ENCODE measurements around the gene SLC7A1.

Gene SLC7A1

GRCh38 chr13:29496241-29496712 lies 99.2 kb downstream of the SLC7A1 start:
- ATAC-seq (replicated peaks; ENCODE audit: extremely low read depth, poor library complexity, severe bottlenecking), result no peak
- Mint-ChIP-seq H3K27ac (ENCODE audit: low read depth) (no peak overlapping the region), H3K36me3 (ENCODE audit: insufficient read depth) (no peaks in the 10 kb centered on the region), H3K9me3 (no peaks in the 10 kb centered on the region), H3K4me1 (peaks cover 10% of the 10 kb centered on the region), H3K27me3 (peaks cover 25% of the 10 kb centered on the region), H3K4me3 (no peak overlapping the region)
- DNase-seq (ENCODE audit: low spot score in 2 of 2), result no peak

GRCh38 chr13:29494520-29494919 lies 101.0 kb downstream of the SLC7A1 start:
- Mint-ChIP-seq H3K27me3 (peaks cover 25% of the 10 kb centered on the region), H3K36me3 (ENCODE audit: insufficient read depth) (no peaks in the 10 kb centered on the region), H3K9me3 (no peaks in the 10 kb centered on the region), H3K27ac (ENCODE audit: low read depth) (no peak overlapping the region), H3K4me3 (no peak overlapping the region), H3K4me1 (peaks cover 10% of the 10 kb centered on the region)
- no peak for DNase-seq (ENCODE audit: low spot score in 2 of 2)
- ATAC-seq (replicated peaks; ENCODE audit: extremely low read depth, poor library complexity, severe bottlenecking), result no peak

- no peaks in the 10 kb centered on the region for H3K9me3 Mint-ChIP-seq
- H3K4me3 Mint-ChIP-seq, result no peak overlapping the region
- no peak overlapping the region for H3K27ac Mint-ChIP-seq (ENCODE audit: low read depth)
- no peaks in the 10 kb centered on the region for H3K36me3 Mint-ChIP-seq (ENCODE audit: insufficient read depth)
- H3K27me3 Mint-ChIP-seq, result peaks cover 25% of the 10 kb centered on the region
- peaks cover 10% of the 10 kb centered on the region for H3K4me1 Mint-ChIP-seq
- ATAC-seq (replicated peaks; ENCODE audit: extremely low read depth, poor library complexity, severe bottlenecking) (no peak), DNase-seq (ENCODE audit: low spot score in 2 of 2) (no peak)
These were observed 101.7 kb downstream of the SLC7A1 start for GRCh38 chr13:29493796-29494195.

- no peak for DNase-seq (ENCODE audit: low spot score in 2 of 2)
- H3K36me3 Mint-ChIP-seq (ENCODE audit: insufficient read depth), result no peaks in the 10 kb centered on the region
- peaks cover 7% of the 10 kb centered on the region for H3K27me3 Mint-ChIP-seq
- no peaks in the 10 kb centered on the region for H3K9me3 Mint-ChIP-seq
- no peak for ATAC-seq (replicated peaks; ENCODE audit: extremely low read depth, poor library complexity, severe bottlenecking)
- H3K27ac Mint-ChIP-seq (ENCODE audit: low read depth), result no peak overlapping the region
- H3K4me3 Mint-ChIP-seq, result no peak overlapping the region
- peaks cover 4% of the 10 kb centered on the region for H3K4me1 Mint-ChIP-seq
These were observed 104.2 kb downstream of the SLC7A1 start for GRCh38 chr13:29491248-29491647.

GRCh38 chr13:29490561-29490885 lies 105.0 kb downstream of the SLC7A1 start:
- no peaks in the 10 kb centered on the region for H3K36me3 Mint-ChIP-seq (ENCODE audit: insufficient read depth)
- H3K9me3 Mint-ChIP-seq, result no peaks in the 10 kb centered on the region
- ATAC-seq (replicated peaks; ENCODE audit: extremely low read depth, poor library complexity, severe bottlenecking) (no peak), DNase-seq (ENCODE audit: low spot score in 2 of 2) (no peak)
- H3K27me3 Mint-ChIP-seq, result no peaks in the 10 kb centered on the region
- no peaks in the 10 kb centered on the region for H3K4me1 Mint-ChIP-seq
- H3K27ac Mint-ChIP-seq (ENCODE audit: low read depth), result no peak overlapping the region
- no peak overlapping the region for H3K4me3 Mint-ChIP-seq

- H3K9me3 Mint-ChIP-seq, result no peaks in the 10 kb centered on the region
These were observed 105.6 kb downstream of the SLC7A1 start for GRCh38 chr13:29489650-29490560.

GRCh38 chr13:29487466-29488454 lies 107.7 kb downstream of the SLC7A1 start:
- Mint-ChIP-seq H3K27me3 (peaks cover 21% of the 10 kb centered on the region), H3K4me1 (no peaks in the 10 kb centered on the region), H3K9me3 (no peaks in the 10 kb centered on the region), H3K27ac (ENCODE audit: low read depth) (no peak overlapping the region), H3K36me3 (ENCODE audit: insufficient read depth) (no peaks in the 10 kb centered on the region), H3K4me3 (no peak overlapping the region)
- ATAC-seq (replicated peaks; ENCODE audit: extremely low read depth, poor library complexity, severe bottlenecking), result no peak
- DNase-seq (ENCODE audit: low spot score in 2 of 2), result no peak

More at GRCh38 chr13:29489650-29490560, 105.6 kb downstream of the SLC7A1 start:
- no peak for ATAC-seq (replicated peaks; ENCODE audit: extremely low read depth, poor library complexity, severe bottlenecking)
- no peak overlapping the region for H3K27ac Mint-ChIP-seq (ENCODE audit: low read depth)
- no peak for DNase-seq (ENCODE audit: low spot score in 2 of 2)
- H3K4me1 Mint-ChIP-seq, result no peaks in the 10 kb centered on the region
- H3K36me3 Mint-ChIP-seq (ENCODE audit: insufficient read depth), result no peaks in the 10 kb centered on the region
- peaks cover 6% of the 10 kb centered on the region for H3K27me3 Mint-ChIP-seq
- H3K4me3 Mint-ChIP-seq, result no peak overlapping the region

- no peaks in the 10 kb centered on the region for H3K9me3 Mint-ChIP-seq
- H3K27me3 Mint-ChIP-seq, result peaks cover 28% of the 10 kb centered on the region
- no peaks in the 10 kb centered on the region for H3K36me3 Mint-ChIP-seq (ENCODE audit: insufficient read depth)
- no peak overlapping the region for H3K27ac Mint-ChIP-seq (ENCODE audit: low read depth)
- DNase-seq (ENCODE audit: low spot score in 2 of 2), result no peak
- H3K4me3 Mint-ChIP-seq, result no peak overlapping the region
- ATAC-seq (replicated peaks; ENCODE audit: extremely low read depth, poor library complexity, severe bottlenecking), result no peak
- no peaks in the 10 kb centered on the region for H3K4me1 Mint-ChIP-seq
These were observed 108.9 kb downstream of the SLC7A1 start for GRCh38 chr13:29486551-29486950.

GRCh38 chr13:29484796-29485195 lies 110.7 kb downstream of the SLC7A1 start:
- Mint-ChIP-seq H3K4me3 (no peak overlapping the region), H3K4me1 (no peaks in the 10 kb centered on the region), H3K9me3 (no peaks in the 10 kb centered on the region), H3K36me3 (ENCODE audit: insufficient read depth) (no peaks in the 10 kb centered on the region), H3K27ac (ENCODE audit: low read depth) (no peak overlapping the region), H3K27me3 (peaks cover 44% of the 10 kb centered on the region)
- no peak for DNase-seq (ENCODE audit: low spot score in 2 of 2)
- no peak for ATAC-seq (replicated peaks; ENCODE audit: extremely low read depth, poor library complexity, severe bottlenecking)

GRCh38 chr13:29484236-29484635 lies 111.3 kb downstream of the SLC7A1 start:
- peaks cover 50% of the 10 kb centered on the region for H3K27me3 Mint-ChIP-seq
- DNase-seq (ENCODE audit: low spot score in 2 of 2), result no peak
- no peaks in the 10 kb centered on the region for H3K4me1 Mint-ChIP-seq
- ATAC-seq (replicated peaks; ENCODE audit: extremely low read depth, poor library complexity, severe bottlenecking), result no peak
- no peak overlapping the region for H3K4me3 Mint-ChIP-seq
- H3K27ac Mint-ChIP-seq (ENCODE audit: low read depth), result no peak overlapping the region
- no peaks in the 10 kb centered on the region for H3K9me3 Mint-ChIP-seq
- no peaks in the 10 kb centered on the region for H3K36me3 Mint-ChIP-seq (ENCODE audit: insufficient read depth)

GRCh38 chr13:29483623-29484022 lies 111.9 kb downstream of the SLC7A1 start:
- peaks cover 56% of the 10 kb centered on the region for H3K27me3 Mint-ChIP-seq
- H3K4me3 Mint-ChIP-seq, result no peak overlapping the region
- no peaks in the 10 kb centered on the region for H3K9me3 Mint-ChIP-seq
- H3K4me1 Mint-ChIP-seq, result no peaks in the 10 kb centered on the region
- ATAC-seq (replicated peaks; ENCODE audit: extremely low read depth, poor library complexity, severe bottlenecking) (no peak), DNase-seq (ENCODE audit: low spot score in 2 of 2) (no peak)
- no peak overlapping the region for H3K27ac Mint-ChIP-seq (ENCODE audit: low read depth)
- no peaks in the 10 kb centered on the region for H3K36me3 Mint-ChIP-seq (ENCODE audit: insufficient read depth)

GRCh38 chr13:29483211-29483610 lies 112.3 kb downstream of the SLC7A1 start:
- no peak for ATAC-seq (replicated peaks; ENCODE audit: extremely low read depth, poor library complexity, severe bottlenecking)
- peaks cover 60% of the 10 kb centered on the region for H3K27me3 Mint-ChIP-seq
- no peaks in the 10 kb centered on the region for H3K4me1 Mint-ChIP-seq
- no peak overlapping the region for H3K27ac Mint-ChIP-seq (ENCODE audit: low read depth)
- H3K4me3 Mint-ChIP-seq, result no peak overlapping the region
- no peaks in the 10 kb centered on the region for H3K36me3 Mint-ChIP-seq (ENCODE audit: insufficient read depth)
- DNase-seq (ENCODE audit: low spot score in 2 of 2), result no peak
- no peaks in the 10 kb centered on the region for H3K9me3 Mint-ChIP-seq
